ENCODE data around the gene PDE9A. TPM values are rescaled to one million over a fixed set of nuclear protein-coding genes. Genes with fewer than 3 reads are reported as not detected.

Gene PDE9A
- total and polyA plus RNA-seq, 2 donors (not counting 1 experiment from before 2014, with no cell fraction given) = 0.34 to 5.8 TPM

DNA sequence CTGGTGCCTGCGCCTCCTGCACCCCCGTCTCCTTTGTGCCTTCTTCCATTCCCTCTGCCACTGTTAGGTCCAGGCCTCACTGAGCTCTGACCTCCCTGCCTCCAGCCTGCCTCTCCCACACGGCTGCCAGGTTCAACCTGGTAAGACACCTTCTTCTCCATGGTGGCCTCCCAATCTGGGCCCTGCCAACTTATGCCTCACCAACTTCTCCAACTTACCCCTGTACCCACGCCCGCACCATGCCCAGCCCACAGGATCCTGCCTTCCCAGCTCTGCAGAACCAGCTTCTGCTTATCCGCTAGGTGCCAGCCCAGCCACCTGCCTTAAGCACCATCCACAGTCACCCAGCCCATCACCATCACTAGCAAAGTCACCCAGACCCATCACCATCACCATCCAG lies 37.2 kb downstream of the PDE9A start:
- Histone ChIP-seq H2AFZ (ENCODE audit: insufficient read depth, low read depth, low read length, poor library complexity, severe bottlenecking) (no peak overlapping the region), H3K27me3 (replicated peaks in 1 of 4; ENCODE audit: control extremely low read depth in 1 of 4, control insufficient read depth in 3 of 4, insufficient read depth in 4 of 4, low read length in 3 of 4) (no peaks in the 10 kb centered on the region), H3K9me3 (ENCODE audit: control extremely low read depth in 1 of 3, control insufficient read depth in 2 of 3, insufficient read depth in 1 of 3, low read length in 2 of 3) (peaks cover 0 to 3% (median 0%) of the 10 kb centered on the region in 3 donors), H3K4me1 (ENCODE audit: control insufficient read depth in 2 of 2, insufficient read depth in 2 of 2, low read length in 2 of 2) (no peaks in the 10 kb centered on the region), H3K27ac (ENCODE audit: low read length in 2 of 2) (no peak overlapping the region), H3K36me3 (replicated peaks in 1 of 2; ENCODE audit: control extremely low read depth in 1 of 2, control insufficient read depth in 1 of 2, extremely low read depth in 1 of 2, insufficient read depth in 2 of 2, low read length in 1 of 2) (no peaks in the 10 kb centered on the region), H3K79me2 (ENCODE audit: control insufficient read depth, insufficient read depth, low read length) (no peaks in the 10 kb centered on the region), H4K20me1 (ENCODE audit: control insufficient read depth, insufficient read depth, low read length, poor library complexity, severe bottlenecking) (no peaks in the 10 kb centered on the region), H3K9ac (ENCODE audit: low read length) (no peak overlapping the region), H3K4me2 (replicated peaks; ENCODE audit: low read depth, low read length, poor library complexity, severe bottlenecking) (no peak overlapping the region), H3K4me3 (ENCODE audit: control extremely low read depth in 1 of 5, extremely low read depth in 1 of 5, insufficient read depth in 1 of 5, low read depth in 2 of 5, low read length in 4 of 5) (no peak overlapping the region)
- no peaks in the 10 kb centered on the region for H3K4me1 Mint-ChIP-seq
- POLR2A ChIA-PET = no interaction called here
- DNase-seq (no peak), ATAC-seq (ENCODE audit: low read depth) (no peak)
- H3K4me3 Mint-ChIP-seq = no peak overlapping the region
- 93% methylated on average over 6 of the region's 6 CpGs for WGBS (ENCODE audit: insufficient coverage)
- no peaks in the 10 kb centered on the region for H3K9me3 Mint-ChIP-seq (ENCODE audit: insufficient read depth)
- CTCF ChIA-PET = no interaction called here
- TF ChIP-seq, protein P1, sequence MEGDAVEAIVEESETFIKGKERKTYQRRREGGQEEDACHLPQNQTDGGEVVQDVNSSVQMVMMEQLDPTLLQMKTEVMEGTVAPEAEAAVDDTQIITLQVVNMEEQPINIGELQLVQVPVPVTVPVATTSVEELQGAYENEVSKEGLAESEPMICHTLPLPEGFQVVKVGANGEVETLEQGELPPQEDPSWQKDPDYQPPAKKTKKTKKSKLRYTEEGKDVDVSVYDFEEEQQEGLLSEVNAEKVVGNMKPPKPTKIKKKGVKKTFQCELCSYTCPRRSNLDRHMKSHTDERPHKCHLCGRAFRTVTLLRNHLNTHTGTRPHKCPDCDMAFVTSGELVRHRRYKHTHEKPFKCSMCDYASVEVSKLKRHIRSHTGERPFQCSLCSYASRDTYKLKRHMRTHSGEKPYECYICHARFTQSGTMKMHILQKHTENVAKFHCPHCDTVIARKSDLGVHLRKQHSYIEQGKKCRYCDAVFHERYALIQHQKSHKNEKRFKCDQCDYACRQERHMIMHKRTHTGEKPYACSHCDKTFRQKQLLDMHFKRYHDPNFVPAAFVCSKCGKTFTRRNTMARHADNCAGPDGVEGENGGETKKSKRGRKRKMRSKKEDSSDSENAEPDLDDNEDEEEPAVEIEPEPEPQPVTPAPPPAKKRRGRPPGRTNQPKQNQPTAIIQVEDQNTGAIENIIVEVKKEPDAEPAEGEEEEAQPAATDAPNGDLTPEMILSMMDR (IDR thresholded peaks at IDR 0.05) = no peak
- no peak for TF ChIP-seq EZH2 (IDR thresholded peaks at IDR 0.05; ENCODE audit: borderline replicate concordance, insufficient read depth, low read depth, low read length, poor library complexity, severe bottlenecking)
- no peak overlapping the region for H3K27ac Mint-ChIP-seq
- peaks cover 3% of the 10 kb centered on the region for H3K27me3 Mint-ChIP-seq
- intact Hi-C loops (cut with micrococcal nuclease) = no loop called here

DNA sequence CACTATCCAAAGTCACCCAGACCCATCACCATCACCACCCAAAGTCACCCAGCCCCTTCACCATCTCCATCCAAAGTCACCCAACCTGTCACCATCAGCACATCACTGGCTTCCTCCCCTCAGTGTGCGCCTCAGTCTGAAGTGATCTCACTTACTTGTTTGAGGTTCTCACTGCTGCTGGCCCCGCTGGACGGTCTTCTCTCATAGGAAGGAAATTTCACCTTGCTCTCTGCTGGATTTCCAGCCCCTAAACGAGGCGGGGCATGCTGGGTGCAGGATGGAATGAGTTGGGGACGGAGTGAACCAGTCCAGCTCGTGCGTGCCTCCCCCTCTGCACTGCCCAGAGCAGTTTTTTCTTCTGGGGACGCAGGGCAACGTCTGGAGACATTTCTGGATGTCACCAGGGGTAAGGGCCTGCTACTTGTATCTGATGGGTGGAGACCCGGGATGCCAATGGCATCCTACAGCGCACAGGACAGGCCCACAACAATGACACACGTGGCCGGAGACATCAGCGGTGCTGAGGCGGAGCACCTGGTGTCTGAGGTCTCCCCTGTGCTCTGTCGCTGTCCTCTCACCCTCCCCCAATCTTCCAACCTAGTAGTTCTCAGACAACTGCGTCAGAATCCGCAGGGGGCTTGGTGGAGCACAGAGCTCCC lies 38.6 kb downstream of the PDE9A start:
- peaks cover 0 to 3% (median 0%) of the 10 kb centered on the region in 3 donors for H3K9me3 ChIP-seq (ENCODE audit: control extremely low read depth in 1 of 3, control insufficient read depth in 2 of 3, insufficient read depth in 1 of 3, low read length in 2 of 3)
- DNase-seq (no peak), ATAC-seq (ENCODE audit: low read depth) (no peak)
- no peak overlapping the region for H3K27ac ChIP-seq (ENCODE audit: low read length in 2 of 2)
- CTCF ChIA-PET = no interaction called here
- H3K79me2 ChIP-seq (ENCODE audit: control insufficient read depth, insufficient read depth, low read length) = no peaks in the 10 kb centered on the region
- H3K36me3 ChIP-seq (replicated peaks in 1 of 2; ENCODE audit: control extremely low read depth in 1 of 2, control insufficient read depth in 1 of 2, extremely low read depth in 1 of 2, insufficient read depth in 2 of 2, low read length in 1 of 2) = no peaks in the 10 kb centered on the region
- no peak overlapping the region for H3K4me3 ChIP-seq (ENCODE audit: control extremely low read depth in 1 of 5, extremely low read depth in 1 of 5, insufficient read depth in 1 of 5, low read depth in 2 of 5, low read length in 4 of 5)
- intact Hi-C loops (cut with micrococcal nuclease) = no loop called here
- POLR2A ChIA-PET = no interaction called here
- no peaks in the 10 kb centered on the region for H3K27me3 ChIP-seq (replicated peaks in 1 of 4; ENCODE audit: control extremely low read depth in 1 of 4, control insufficient read depth in 3 of 4, insufficient read depth in 4 of 4, low read length in 3 of 4)
- WGBS (ENCODE audit: insufficient coverage) = 95% methylated on average over 17 of the region's 19 CpGs
- TF ChIP-seq EZH2 (IDR thresholded peaks at IDR 0.05; ENCODE audit: borderline replicate concordance, insufficient read depth, low read depth, low read length, poor library complexity, severe bottlenecking) = no peak
- TF ChIP-seq, protein P1 (IDR thresholded peaks at IDR 0.05) = no peak
- peaks cover 3% of the 10 kb centered on the region for H3K27me3 Mint-ChIP-seq
- H3K9ac ChIP-seq (ENCODE audit: low read length) = no peak overlapping the region
- no peak overlapping the region for H3K4me3 Mint-ChIP-seq
- no peak overlapping the region for H2AFZ ChIP-seq (ENCODE audit: insufficient read depth, low read depth, low read length, poor library complexity, severe bottlenecking)
- H3K4me1 ChIP-seq (ENCODE audit: control insufficient read depth in 2 of 2, insufficient read depth in 2 of 2, low read length in 2 of 2) = no peaks in the 10 kb centered on the region
- H3K27ac Mint-ChIP-seq = no peak overlapping the region
- no peaks in the 10 kb centered on the region for H4K20me1 ChIP-seq (ENCODE audit: control insufficient read depth, insufficient read depth, low read length, poor library complexity, severe bottlenecking)
- no peaks in the 10 kb centered on the region for H3K9me3 Mint-ChIP-seq (ENCODE audit: insufficient read depth)
- no peak overlapping the region for H3K4me2 ChIP-seq (replicated peaks; ENCODE audit: low read depth, low read length, poor library complexity, severe bottlenecking)
- no peaks in the 10 kb centered on the region for H3K4me1 Mint-ChIP-seq
